NB4 (cell line): ENCODE data around the gene C1orf232.

ENCODE experiments used
- DNase-seq: peaks from one replicate; pipeline ENCODE4 v3.0.0; 2010; ENCODE audit warnings: low read depth
- H3K4me3 ChIP-seq: one replicate; pipeline ENCODE4 v1.5.1; 2011; ENCODE audit warnings: mild to moderate bottlenecking, low read depth, low read length, moderate library complexity
- MAX ChIP-seq: IDR thresholded peaks from 2 replicates; pipeline ENCODE4 v1.6.1; 2011; ENCODE audit warnings: low read depth, low read length
- MYC ChIP-seq: IDR thresholded peaks from 2 replicates; pipeline ENCODE4 v1.6.1; 2011; ENCODE audit warnings: low read depth, low read length
- POLR2A ChIP-seq: IDR thresholded peaks from 2 replicates; pipeline ENCODE4 v1.6.1; 2011; ENCODE audit warnings: mild to moderate bottlenecking; ENCODE audit not compliant: insufficient read length; ENCODE audit errors: extremely low read depth
- TF ChIP-seq, protein P1 (sequence below): IDR thresholded peaks from one replicate; pipeline ENCODE4 v1.5.1; 2012; ENCODE audit warnings: low read depth, low read length

Gene C1orf232

GRCh38 chr1:26124418-26125331 is 44.1 kb downstream of the C1orf232 start:
- no peak overlapping the region for H3K4me3 ChIP-seq
- no peak for TF ChIP-seq MYC
- TF ChIP-seq, protein P1, sequence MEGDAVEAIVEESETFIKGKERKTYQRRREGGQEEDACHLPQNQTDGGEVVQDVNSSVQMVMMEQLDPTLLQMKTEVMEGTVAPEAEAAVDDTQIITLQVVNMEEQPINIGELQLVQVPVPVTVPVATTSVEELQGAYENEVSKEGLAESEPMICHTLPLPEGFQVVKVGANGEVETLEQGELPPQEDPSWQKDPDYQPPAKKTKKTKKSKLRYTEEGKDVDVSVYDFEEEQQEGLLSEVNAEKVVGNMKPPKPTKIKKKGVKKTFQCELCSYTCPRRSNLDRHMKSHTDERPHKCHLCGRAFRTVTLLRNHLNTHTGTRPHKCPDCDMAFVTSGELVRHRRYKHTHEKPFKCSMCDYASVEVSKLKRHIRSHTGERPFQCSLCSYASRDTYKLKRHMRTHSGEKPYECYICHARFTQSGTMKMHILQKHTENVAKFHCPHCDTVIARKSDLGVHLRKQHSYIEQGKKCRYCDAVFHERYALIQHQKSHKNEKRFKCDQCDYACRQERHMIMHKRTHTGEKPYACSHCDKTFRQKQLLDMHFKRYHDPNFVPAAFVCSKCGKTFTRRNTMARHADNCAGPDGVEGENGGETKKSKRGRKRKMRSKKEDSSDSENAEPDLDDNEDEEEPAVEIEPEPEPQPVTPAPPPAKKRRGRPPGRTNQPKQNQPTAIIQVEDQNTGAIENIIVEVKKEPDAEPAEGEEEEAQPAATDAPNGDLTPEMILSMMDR: no peak
- TF ChIP-seq MAX: no peak
- no peak for TF ChIP-seq POLR2A
- DNase-seq: no peak

DNA sequence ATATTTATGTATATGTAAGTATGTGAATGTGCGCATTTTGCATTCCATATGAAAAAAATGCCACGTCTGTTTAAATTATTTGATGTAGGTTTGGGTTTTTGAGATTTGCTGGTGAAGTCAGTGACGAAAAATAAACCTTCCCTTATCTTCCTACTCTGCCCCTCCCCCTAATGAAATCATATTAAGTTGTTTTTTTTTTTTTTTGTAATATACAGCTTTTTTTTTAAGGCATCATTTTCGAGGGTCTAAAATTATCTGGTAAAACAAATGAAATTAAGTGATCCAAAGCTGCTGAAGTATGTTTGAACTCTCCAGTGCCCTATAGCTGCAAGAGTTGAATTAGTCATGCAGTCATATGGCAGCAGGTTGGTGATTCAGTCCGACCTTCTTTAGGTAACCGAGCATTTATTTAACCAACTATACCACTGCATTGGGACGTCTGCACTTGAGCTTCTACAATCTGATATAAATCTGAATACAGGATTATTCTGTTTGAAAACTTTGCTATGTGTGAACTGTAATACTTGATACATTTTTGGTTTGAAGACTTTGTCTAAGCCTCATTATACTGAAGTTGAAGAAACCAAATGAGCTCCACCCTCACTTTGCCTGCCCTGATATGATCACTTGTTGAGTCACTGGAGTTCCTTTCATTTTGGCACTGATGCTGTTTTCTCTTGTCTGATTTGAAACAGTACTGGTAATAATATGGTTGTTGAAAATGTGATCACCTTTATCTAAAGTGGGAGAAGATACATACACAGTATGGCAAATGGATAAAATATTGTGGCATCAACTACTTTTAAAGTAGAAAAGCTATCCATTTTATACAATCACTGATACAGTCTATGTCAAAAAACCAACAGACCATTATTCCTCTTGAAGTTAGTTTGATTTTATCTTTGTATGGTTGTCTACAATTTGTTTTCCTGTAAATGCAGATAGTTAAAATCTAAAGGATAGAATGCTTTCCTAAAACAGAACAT is 45.5 kb downstream of the C1orf232 start:
- peak; percentile 32 for DNase-seq
- no peak overlapping the region for H3K4me3 ChIP-seq
- TF ChIP-seq MYC: no peak
- TF ChIP-seq MAX: no peak
- TF ChIP-seq POLR2A: no peak
- TF ChIP-seq, protein P1: no peak

- H3K4me3 ChIP-seq: no peak overlapping the region
Measured at GRCh38 chr1:26121854-26122773, 46.6 kb downstream of the C1orf232 start.

DNA sequence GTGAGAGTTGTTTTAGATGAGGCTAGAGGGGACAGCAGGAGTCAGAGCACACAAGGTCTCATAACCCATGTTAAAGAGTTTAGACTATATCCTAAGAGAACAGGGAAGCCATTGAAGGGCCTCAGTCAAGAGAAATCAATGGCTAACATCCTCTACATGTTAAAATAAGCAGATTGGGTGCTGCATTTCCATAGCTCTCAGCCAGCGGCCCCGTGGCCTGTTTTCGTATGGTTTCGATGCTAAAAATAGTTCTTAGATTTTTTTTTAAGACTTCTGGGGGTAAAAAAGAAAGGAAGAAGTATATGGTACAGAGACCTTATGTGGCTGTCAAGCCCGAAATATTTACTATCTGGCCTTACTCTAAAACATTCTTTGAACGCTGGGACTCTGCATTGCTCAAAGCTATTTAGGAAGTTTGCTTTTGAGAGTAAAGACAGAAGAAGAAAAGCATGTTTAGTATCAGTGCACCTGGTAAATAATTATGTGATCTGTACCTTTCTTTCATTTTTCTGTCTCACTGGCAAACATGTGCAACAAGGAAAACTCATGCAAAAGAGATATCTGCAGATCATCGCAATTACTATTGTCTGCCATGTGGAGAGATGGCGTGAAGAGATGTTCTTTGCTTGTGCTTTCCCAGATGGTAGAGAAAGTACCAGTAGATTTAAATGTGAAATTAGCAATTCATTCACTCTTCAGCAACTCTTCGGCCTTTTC is 48.7 kb downstream of the C1orf232 start:
- no peak for DNase-seq
- no peak overlapping the region for H3K4me3 ChIP-seq
- TF ChIP-seq MAX (no peak), POLR2A (no peak), MYC (no peak)
- TF ChIP-seq, protein P1: no peak

More at GRCh38 chr1:26121854-26122773, 46.6 kb downstream of the C1orf232 start:
- TF ChIP-seq, protein P1: no peak
- TF ChIP-seq MAX: no peak
- no peak for TF ChIP-seq MYC
- no peak for TF ChIP-seq POLR2A
- no peak for DNase-seq
